Inferior parietal cortex (tissue), 1 donor: ENCODE measurements around the gene KRTAP3-2.
A peak's percentile ranks its signal among the peaks of the same experiment; 100 is the strongest.

Source experiments
- DNase-seq: peaks from one replicate; pipeline ENCODE4 v3.0.0-alpha.2; 2016; ENCODE audit errors: extremely low spot score

KRTAP3-2 gene

GRCh38 chr17:41010441-41010840, 10.7 kb upstream of the KRTAP3-2 start:
- no peak for DNase-seq

GRCh38 chr17:41009936-41010335, 10.2 kb upstream of the KRTAP3-2 start:
- no peak for DNase-seq

GRCh38 chr17:41009301-41009760, 9.6 kb upstream of the KRTAP3-2 start:
- DNase-seq, result no peak

- no peak for DNase-seq
Observed at GRCh38 chr17:41008811-41009210, 9.1 kb upstream of the KRTAP3-2 start, which contains the start of gene KRTAP3-1. KRTAP3-1 (minus strand) TSS chr17:41009128; CDS start chr17:41009074, 54 bp downstream.

GRCh38 chr17:41004397-41004796, 4.7 kb upstream of the KRTAP3-2 start:
- no peak for DNase-seq

- no peak for DNase-seq
Observed at GRCh38 chr17:41003926-41004325, 4.2 kb upstream of the KRTAP3-2 start.

- DNase-seq, result no peak
Observed at GRCh38 chr17:41002814-41003213, 3.1 kb upstream of the KRTAP3-2 start.

GRCh38 chr17:41001795-41002194, 2.1 kb upstream of the KRTAP3-2 start:
- no peak for DNase-seq

- no peak for DNase-seq
Observed at GRCh38 chr17:40997361-40997760, 2.3 kb downstream of the KRTAP3-2 start.

- DNase-seq, result no peak
Observed at GRCh38 chr17:40996829-40997228, 2.9 kb downstream of the KRTAP3-2 start.

GRCh38 chr17:40995116-40995515, 4.6 kb downstream of the KRTAP3-2 start:
- no peak for DNase-seq

GRCh38 chr17:40993839-40994238, 5.9 kb downstream of the KRTAP3-2 start, which contains the start of gene KRTAP3-3:
KRTAP3-3 (minus strand) TSS chr17:40994164; CDS start chr17:40994097, 67 bp downstream.
- no peak for DNase-seq

GRCh38 chr17:40993084-40993483, 6.6 kb downstream of the KRTAP3-2 start:
- no peak for DNase-seq

- DNase-seq, result no peak
Observed at GRCh38 chr17:40992666-40993065, 7.0 kb downstream of the KRTAP3-2 start.

GRCh38 chr17:40986920-40987319, 12.8 kb downstream of the KRTAP3-2 start:
- DNase-seq, result no peak

- no peak for DNase-seq
Observed at GRCh38 chr17:40984226-40984625, 15.5 kb downstream of the KRTAP3-2 start, which contains the start of gene KRT40. KRT40 (minus strand) TSS chr17:40984326; CDS start chr17:40984273, 53 bp downstream.

GRCh38 chr17:40981115-40981514, 18.6 kb downstream of the KRTAP3-2 start:
- DNase-seq, result no peak

- DNase-seq, result peak; percentile 47
Observed at GRCh38 chr17:40980596-40980995, 19.1 kb downstream of the KRTAP3-2 start.

- DNase-seq, result no peak
Observed at GRCh38 chr17:40980117-40980516, 19.6 kb downstream of the KRTAP3-2 start.

- DNase-seq, result no peak
Observed at GRCh38 chr17:40978575-40979151, 21.0 kb downstream of the KRTAP3-2 start.

GRCh38 chr17:40975516-40975915, 24.2 kb downstream of the KRTAP3-2 start:
- DNase-seq, result no peak

GRCh38 chr17:40974366-40974765, 25.3 kb downstream of the KRTAP3-2 start:
- no peak for DNase-seq

GRCh38 chr17:40967582-40967981, 32.1 kb downstream of the KRTAP3-2 start:
- DNase-seq, result no peak

GRCh38 chr17:40966848-40967247, 32.9 kb downstream of the KRTAP3-2 start, which contains the start of gene KRT39:
KRT39 (minus strand) TSS chr17:40966948; CDS start chr17:40966856, 92 bp downstream.
- no peak for DNase-seq
